NCI-H524 (cell line): ENCODE measurements around the gene PIGC.

Experiments
- DNase-seq, 2 experiments: peaks; one replicate each; lab custom pipeline; 2025; lab: John Stamatoyannopoulos, UW

Gene PIGC

GRCh38 chr1:172398193-172398592 lies 45.7 kb downstream of the PIGC start:
- DNase-seq, result no peak

- DNase-seq, result no peak
Observed at GRCh38 chr1:172397633-172398032, 46.2 kb downstream of the PIGC start.

GRCh38 chr1:172397221-172397620 lies 46.6 kb downstream of the PIGC start:
- DNase-seq, result no peak

- DNase-seq, result no peak
Observed at GRCh38 chr1:172395576-172395975, 48.3 kb downstream of the PIGC start.

GRCh38 chr1:172394811-172395210 lies 49.1 kb downstream of the PIGC start:
- no peak for DNase-seq

GRCh38 chr1:172394141-172394751 lies 49.6 kb downstream of the PIGC start:
- no peak for DNase-seq

GRCh38 chr1:172393354-172393753 lies 50.5 kb downstream of the PIGC start:
- no peak for DNase-seq

- no peak for DNase-seq
Observed at GRCh38 chr1:172391976-172392375, 51.9 kb downstream of the PIGC start.
